PC-3 (cell line): ENCODE results near the gene TSHZ3. TPM values are rescaled to one million over a fixed set of nuclear protein-coding genes. Genes with fewer than 3 reads are reported as not detected.

ENCODE experiments used
- ATAC-seq: fragments of 200-7000 bp; cut with Tn5 transposase; 2 replicates; pipeline ENCODE4 v1.9.1; 2020; ENCODE audit warnings: mild to moderate bottlenecking, moderate library complexity
- BruUV-seq: library from RNA; stranded (reverse); fragments of 400-500 nt; replicated peaks from 2 replicates; lab custom pipeline; 2021; lab: Mats Ljungman, UMichigan
- CTCF ChIA-PET: fragments of 300-600 bp; sonication (Branson Sonifier 250); formaldehyde crosslinking; loops from one replicate; lab custom pipeline; 2022; ENCODE audit warnings: antibody characterized with exemption; lab: Charles Lee
- POLR2A ChIA-PET: fragments of 300-600 bp; sonication (Branson Sonifier 250); formaldehyde crosslinking; loops from one replicate; lab custom pipeline; 2022; ENCODE audit warnings: antibody characterized with exemption; ENCODE audit not compliant: unreplicated experiment; lab: Charles Lee
- DNase-seq: peaks from one replicate; pipeline ENCODE4 v3.0.0-alpha.2; 2015
- H2AFZ ChIP-seq: fragments of 300-600 bp; sonication (generic); 2 replicates; pipeline ENCODE4 v1.6.0; 2016; ENCODE audit warnings: antibody characterized with exemption, low read length
- H3F3A ChIP-seq: fragments of 300-600 bp; sonication (generic); one replicate; pipeline ENCODE4 v1.6.0; 2017; ENCODE audit warnings: antibody characterized with exemption, low read length, control low read depth, mild to moderate bottlenecking; ENCODE audit not compliant: unreplicated experiment
- H3K27ac ChIP-seq: fragments of 300-600 bp; sonication (generic); 2 replicates; pipeline ENCODE4 v1.5.1; 2016; ENCODE audit warnings: mild to moderate bottlenecking, low read length
- H3K27me3 ChIP-seq: fragments of 300-600 bp; sonication (generic); 2 replicates; pipeline ENCODE4 v1.6.1; 2016; ENCODE audit warnings: low read length, mixed read lengths
- H3K36me3 ChIP-seq: fragments of 300-600 bp; sonication (generic); 2 replicates; pipeline ENCODE4 v1.6.1; 2016; ENCODE audit warnings: low read depth, mixed run types, low read length, mixed read lengths
- H3K4me1 ChIP-seq: fragments of 300-600 bp; sonication (generic); 2 replicates; pipeline ENCODE4 v1.5.1; 2016; ENCODE audit warnings: low read length; ENCODE audit not compliant: insufficient read depth
- H3K4me2 ChIP-seq: fragments of 300-600 bp; sonication (generic); 2 replicates; pipeline ENCODE4 v1.6.0; 2016; ENCODE audit warnings: low read length
- H3K4me3 ChIP-seq: fragments of 300-600 bp; sonication (generic); 2 replicates; pipeline ENCODE4 v1.5.1; 2016; ENCODE audit warnings: mild to moderate bottlenecking, low read length, mixed read lengths
- H3K79me2 ChIP-seq: fragments of 300-600 bp; sonication (generic); 2 replicates; pipeline ENCODE4 v1.6.1; 2017; ENCODE audit warnings: low read length, mixed read lengths
- H3K9ac ChIP-seq: fragments of 300-600 bp; sonication (generic); 2 replicates; pipeline ENCODE4 v1.6.0; 2016; ENCODE audit warnings: mild to moderate bottlenecking, low read length
- H3K9me2 ChIP-seq: fragments of 300-600 bp; sonication (generic); replicated peaks from 2 replicates; pipeline ENCODE4 v1.6.1; 2016; ENCODE audit warnings: mixed run types, low read length, mixed read lengths
- H3K9me3 ChIP-seq: fragments of 300-600 bp; sonication (generic); 2 replicates; pipeline ENCODE4 v1.6.1; 2016; ENCODE audit warnings: low read length, mixed read lengths
- H4K20me1 ChIP-seq: fragments of 300-600 bp; sonication (generic); 2 replicates; pipeline ENCODE4 v1.6.1; 2016; ENCODE audit warnings: low read length, mixed read lengths
- CTCF ChIP-seq: fragments of 300-600 bp; sonication (generic); conservative IDR thresholded peaks from 2 replicates; pipeline ENCODE4 v1.5.1; 2017; ENCODE audit warnings: antibody characterized with exemption, low read depth, mild to moderate bottlenecking, low read length
- EZH2 ChIP-seq: fragments of 300-600 bp; sonication (generic); IDR thresholded peaks from one replicate; pipeline ENCODE4 v1.6.1; 2017; ENCODE audit warnings: antibody characterized with exemption, mild to moderate bottlenecking, low read length; ENCODE audit not compliant: unreplicated experiment
- EZH2phosphoT487 ChIP-seq: fragments of 300-600 bp; sonication (generic); IDR thresholded peaks from 2 replicates; pipeline ENCODE4 v1.6.1; 2018; ENCODE audit warnings: mild to moderate bottlenecking, antibody characterized with exemption, low read length, borderline replicate concordance
- intact Hi-C: fragments of 100-400 bp; cut with micrococcal nuclease; formaldehyde crosslinking; loops from 2 replicates; pipeline ENCODE4 v1.9.0; 2023
- total RNA-seq: library from RNA; depleted of rRNA; stranded (reverse); fragments of >200 nt; gene quantifications from 2 replicates; pipeline ENCODE4 v1.2.3, GENCODE V29; 2014

TSHZ3 gene
- total RNA-seq, 1 experiment from 2014 or later = 0.18 TPM

- POLR2A ChIA-PET = no interaction called here
- BruUV-seq = no TSS peak
- Histone ChIP-seq H3K36me3 (no peaks in the 10 kb centered on the region), H4K20me1 (no peaks in the 10 kb centered on the region), H3K4me3 (no peak overlapping the region), H3K4me1 (no peaks in the 10 kb centered on the region), H3K27ac (no peak overlapping the region), H3K4me2 (no peak overlapping the region), H3K79me2 (no peaks in the 10 kb centered on the region), H3K27me3 (no peaks in the 10 kb centered on the region), H2AFZ (no peak overlapping the region), H3K9me2 (no peaks in the 10 kb centered on the region), H3K9ac (no peak overlapping the region), H3F3A (no peaks in the 10 kb centered on the region), H3K9me3 (no peaks in the 10 kb centered on the region)
- intact Hi-C loops = no loop called here
- TF ChIP-seq EZH2phosphoT487 = no peak
- no peak for TF ChIP-seq EZH2
- TF ChIP-seq CTCF = no peak
- ATAC-seq (no peak), DNase-seq (no peak)
- CTCF ChIA-PET = no interaction called here
These were observed 64.6 kb downstream of the TSHZ3 start for GRCh38 chr19:31284621-31285020.

DNA sequence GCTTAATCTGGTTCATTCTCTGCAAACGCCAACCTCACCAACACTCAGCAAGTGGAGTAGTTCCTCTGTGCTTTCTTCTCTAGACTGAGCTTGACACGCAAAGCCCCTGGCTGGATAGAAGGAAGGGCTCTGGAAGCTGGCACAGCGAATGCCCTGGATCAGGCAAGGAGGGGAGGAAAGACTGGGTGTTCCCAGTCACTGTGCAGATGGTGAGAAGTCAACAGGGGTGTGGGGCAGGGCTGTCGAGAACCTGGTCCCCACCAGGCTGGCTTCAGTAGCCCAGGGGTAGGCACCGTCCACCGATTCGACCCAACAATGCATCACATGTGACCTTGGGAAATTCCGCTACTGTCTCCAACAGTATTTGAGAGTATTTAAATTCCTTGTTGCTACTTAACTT, 65.5 kb downstream of the TSHZ3 start:
- no peaks in the 10 kb centered on the region for H3K27me3 ChIP-seq
- H3K4me2 ChIP-seq = no peak overlapping the region
- no peak overlapping the region for H3K4me3 ChIP-seq
- intact Hi-C loops = no loop called here
- TF ChIP-seq EZH2 = no peak
- no peak for TF ChIP-seq CTCF
- no peak for TF ChIP-seq EZH2phosphoT487
- H3K79me2 ChIP-seq = no peaks in the 10 kb centered on the region
- no peaks in the 10 kb centered on the region for H4K20me1 ChIP-seq
- POLR2A ChIA-PET = no interaction called here
- no peaks in the 10 kb centered on the region for H3F3A ChIP-seq
- CTCF ChIA-PET = no interaction called here
- no peaks in the 10 kb centered on the region for H3K4me1 ChIP-seq
- H3K9ac ChIP-seq = no peak overlapping the region
- no TSS peak for BruUV-seq
- H2AFZ ChIP-seq = no peak overlapping the region
- ATAC-seq (no peak), DNase-seq (no peak)
- no peaks in the 10 kb centered on the region for H3K9me3 ChIP-seq
- no peaks in the 10 kb centered on the region for H3K36me3 ChIP-seq
- no peak overlapping the region for H3K27ac ChIP-seq
- no peaks in the 10 kb centered on the region for H3K9me2 ChIP-seq

DNA sequence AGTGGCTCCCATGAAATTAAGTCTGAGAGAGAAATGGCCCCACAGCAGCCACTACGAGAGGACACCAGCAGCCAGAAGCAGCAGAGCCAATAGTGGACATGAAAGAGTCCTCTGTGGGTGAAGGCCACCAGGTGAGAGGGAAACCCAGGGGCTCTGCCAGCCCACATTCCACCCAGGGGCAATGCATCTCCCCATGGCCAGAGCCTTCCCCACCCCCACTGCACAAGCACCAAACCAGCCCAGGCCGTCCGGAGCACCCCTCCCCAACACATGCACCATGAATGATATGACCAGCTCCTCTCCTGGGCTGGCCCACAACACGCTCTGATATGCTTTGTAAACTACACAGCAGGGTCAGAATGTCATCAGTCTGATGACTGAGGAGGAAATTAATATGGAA, 66.9 kb downstream of the TSHZ3 start:
- no peaks in the 10 kb centered on the region for H4K20me1 ChIP-seq
- TF ChIP-seq EZH2 = no peak
- TF ChIP-seq CTCF = no peak
- no peak overlapping the region for H3K4me3 ChIP-seq
- H3K9me2 ChIP-seq = no peaks in the 10 kb centered on the region
- H2AFZ ChIP-seq = no peak overlapping the region
- no peak for ATAC-seq
- no peaks in the 10 kb centered on the region for H3K36me3 ChIP-seq
- no peaks in the 10 kb centered on the region for H3K27me3 ChIP-seq
- CTCF ChIA-PET = no interaction called here
- POLR2A ChIA-PET = no interaction called here
- H3K9ac ChIP-seq = no peak overlapping the region
- DNase-seq = no peak
- H3K4me1 ChIP-seq = no peaks in the 10 kb centered on the region
- intact Hi-C loops = no loop called here
- no peaks in the 10 kb centered on the region for H3K9me3 ChIP-seq
- H3K4me2 ChIP-seq = no peak overlapping the region
- no peaks in the 10 kb centered on the region for H3K79me2 ChIP-seq
- H3K27ac ChIP-seq = no peak overlapping the region
- H3F3A ChIP-seq = no peaks in the 10 kb centered on the region
- no TSS peak for BruUV-seq
